Body of pancreas (tissue), 4 donors: Measurements from ENCODE around the gene TMPRSS11D.

ENCODE experiments used
- POLR2A ChIP-seq, 3 donors: fragments of 450-650 bp; IDR thresholded peaks; one replicate each; pipeline ENCODE4 v1.6.1; 2016; ENCODE audit warnings: antibody characterized with exemption in 3 of 3, mild to moderate bottlenecking in 2 of 3
- TF ChIP-seq, protein P1 (sequence below), 7 experiments: fragments of 450-650 bp in 4 of 7; fragments of 200-600 bp in 3 of 7; sonication (generic) in 3 of 7; IDR thresholded peaks; one replicate each; pipeline ENCODE4 v1.5.1; 2016 to 2019; ENCODE audit warnings: antibody characterized with exemption in 7 of 7

DNA sequence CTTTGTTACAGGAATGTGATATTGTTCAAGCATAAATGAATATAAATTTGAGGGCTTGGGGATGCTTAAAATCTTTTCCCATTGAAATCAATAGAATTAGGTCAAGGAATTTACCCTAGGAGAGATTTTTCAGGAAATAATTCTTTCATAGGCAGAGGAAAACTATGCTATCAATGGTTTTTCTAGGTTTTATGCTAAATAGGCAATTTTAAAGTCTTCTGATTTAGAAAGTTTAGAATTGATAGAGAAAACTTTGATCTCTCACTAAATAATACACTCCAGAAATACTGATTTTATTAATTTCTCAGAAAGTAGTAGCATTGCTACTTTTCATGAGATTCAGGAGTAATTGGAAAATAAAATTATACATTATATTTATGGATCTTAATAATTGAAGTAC lies 93.1 kb downstream of the TMPRSS11D start:
- TF ChIP-seq, protein P1, sequence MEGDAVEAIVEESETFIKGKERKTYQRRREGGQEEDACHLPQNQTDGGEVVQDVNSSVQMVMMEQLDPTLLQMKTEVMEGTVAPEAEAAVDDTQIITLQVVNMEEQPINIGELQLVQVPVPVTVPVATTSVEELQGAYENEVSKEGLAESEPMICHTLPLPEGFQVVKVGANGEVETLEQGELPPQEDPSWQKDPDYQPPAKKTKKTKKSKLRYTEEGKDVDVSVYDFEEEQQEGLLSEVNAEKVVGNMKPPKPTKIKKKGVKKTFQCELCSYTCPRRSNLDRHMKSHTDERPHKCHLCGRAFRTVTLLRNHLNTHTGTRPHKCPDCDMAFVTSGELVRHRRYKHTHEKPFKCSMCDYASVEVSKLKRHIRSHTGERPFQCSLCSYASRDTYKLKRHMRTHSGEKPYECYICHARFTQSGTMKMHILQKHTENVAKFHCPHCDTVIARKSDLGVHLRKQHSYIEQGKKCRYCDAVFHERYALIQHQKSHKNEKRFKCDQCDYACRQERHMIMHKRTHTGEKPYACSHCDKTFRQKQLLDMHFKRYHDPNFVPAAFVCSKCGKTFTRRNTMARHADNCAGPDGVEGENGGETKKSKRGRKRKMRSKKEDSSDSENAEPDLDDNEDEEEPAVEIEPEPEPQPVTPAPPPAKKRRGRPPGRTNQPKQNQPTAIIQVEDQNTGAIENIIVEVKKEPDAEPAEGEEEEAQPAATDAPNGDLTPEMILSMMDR (IDR thresholded peaks at IDR 0.05), result no peak
- TF ChIP-seq POLR2A (IDR thresholded peaks at IDR 0.05), result no peak
